ENCODE measurements around the gene S100A7.

S100A7 gene

GRCh38 chr1:153439273-153439672 is 21.2 kb downstream of the S100A7 start:
- no peak for DNase-seq (ENCODE audit: low read depth)
- no peak overlapping the region for H3K4me3 ChIP-seq (ENCODE audit: low read depth, low read length)
- TF ChIP-seq MYC (IDR thresholded peaks at IDR 0.05; ENCODE audit: low read depth, low read length) = no peak
- no peak for TF ChIP-seq MAX (IDR thresholded peaks at IDR 0.05; ENCODE audit: low read depth, low read length)
- TF ChIP-seq, protein P1, sequence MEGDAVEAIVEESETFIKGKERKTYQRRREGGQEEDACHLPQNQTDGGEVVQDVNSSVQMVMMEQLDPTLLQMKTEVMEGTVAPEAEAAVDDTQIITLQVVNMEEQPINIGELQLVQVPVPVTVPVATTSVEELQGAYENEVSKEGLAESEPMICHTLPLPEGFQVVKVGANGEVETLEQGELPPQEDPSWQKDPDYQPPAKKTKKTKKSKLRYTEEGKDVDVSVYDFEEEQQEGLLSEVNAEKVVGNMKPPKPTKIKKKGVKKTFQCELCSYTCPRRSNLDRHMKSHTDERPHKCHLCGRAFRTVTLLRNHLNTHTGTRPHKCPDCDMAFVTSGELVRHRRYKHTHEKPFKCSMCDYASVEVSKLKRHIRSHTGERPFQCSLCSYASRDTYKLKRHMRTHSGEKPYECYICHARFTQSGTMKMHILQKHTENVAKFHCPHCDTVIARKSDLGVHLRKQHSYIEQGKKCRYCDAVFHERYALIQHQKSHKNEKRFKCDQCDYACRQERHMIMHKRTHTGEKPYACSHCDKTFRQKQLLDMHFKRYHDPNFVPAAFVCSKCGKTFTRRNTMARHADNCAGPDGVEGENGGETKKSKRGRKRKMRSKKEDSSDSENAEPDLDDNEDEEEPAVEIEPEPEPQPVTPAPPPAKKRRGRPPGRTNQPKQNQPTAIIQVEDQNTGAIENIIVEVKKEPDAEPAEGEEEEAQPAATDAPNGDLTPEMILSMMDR (IDR thresholded peaks at IDR 0.05; ENCODE audit: low read depth, low read length) = no peak
- TF ChIP-seq POLR2A (IDR thresholded peaks at IDR 0.05; ENCODE audit: extremely low read depth, insufficient read length) = no peak

- TF ChIP-seq, protein P1 (IDR thresholded peaks at IDR 0.05; ENCODE audit: low read depth, low read length) = no peak
- TF ChIP-seq MYC (IDR thresholded peaks at IDR 0.05; ENCODE audit: low read depth, low read length) = no peak
- TF ChIP-seq POLR2A (IDR thresholded peaks at IDR 0.05; ENCODE audit: extremely low read depth, insufficient read length) = no peak
- TF ChIP-seq MAX (IDR thresholded peaks at IDR 0.05; ENCODE audit: low read depth, low read length) = no peak
- DNase-seq (ENCODE audit: low read depth) = no peak
These were observed 21.9 kb downstream of the S100A7 start for GRCh38 chr1:153438599-153438998.

GRCh38 chr1:153437236-153437635 is 23.2 kb downstream of the S100A7 start:
- DNase-seq (ENCODE audit: low read depth) = no peak
- TF ChIP-seq, protein P1 (IDR thresholded peaks at IDR 0.05; ENCODE audit: low read depth, low read length) = no peak
- no peak for TF ChIP-seq MAX (IDR thresholded peaks at IDR 0.05; ENCODE audit: low read depth, low read length)
- TF ChIP-seq MYC (IDR thresholded peaks at IDR 0.05; ENCODE audit: low read depth, low read length) = no peak
- no peak for TF ChIP-seq POLR2A (IDR thresholded peaks at IDR 0.05; ENCODE audit: extremely low read depth, insufficient read length)
- H3K4me3 ChIP-seq (ENCODE audit: low read depth, low read length) = no peak overlapping the region

More at GRCh38 chr1:153438599-153438998, 21.9 kb downstream of the S100A7 start:
- no peak overlapping the region for H3K4me3 ChIP-seq (ENCODE audit: low read depth, low read length)

DNA sequence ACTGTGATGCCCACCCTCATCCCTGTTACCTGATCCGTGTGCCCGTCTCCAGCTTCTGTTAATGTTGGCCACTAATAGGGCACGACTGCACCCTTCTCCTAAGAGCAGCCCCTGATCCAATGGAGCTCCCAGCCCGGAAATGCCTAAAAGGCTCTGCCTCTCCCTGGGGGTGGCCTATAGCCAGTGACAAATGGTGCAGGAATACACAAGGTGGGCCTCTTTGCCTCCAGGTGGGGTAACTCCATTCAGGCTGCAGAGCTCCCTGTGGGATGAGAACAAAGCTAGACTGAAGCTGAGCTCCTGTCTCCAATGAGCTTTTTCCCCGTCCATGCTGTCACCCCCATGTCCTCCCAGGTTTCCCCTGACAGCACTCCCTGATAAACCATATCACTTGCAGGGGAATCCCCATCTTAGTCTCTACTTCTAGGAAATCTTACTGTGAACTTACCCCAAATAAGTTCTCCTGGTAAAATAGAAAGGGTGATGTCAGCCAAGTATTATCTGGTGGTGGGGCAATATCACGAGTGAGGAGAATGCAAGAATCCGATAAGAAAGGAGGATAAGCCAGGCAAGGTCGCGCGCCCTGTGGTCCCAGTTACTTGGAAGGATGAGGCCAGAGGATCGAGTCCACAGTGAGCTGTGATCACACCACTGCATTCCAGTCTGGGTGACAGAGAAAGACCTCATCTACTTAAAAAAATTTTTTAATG is 25.6 kb downstream of the S100A7 start:
- no peak for DNase-seq (ENCODE audit: low read depth)
- H3K4me3 ChIP-seq (ENCODE audit: low read depth, low read length) = no peak overlapping the region
- TF ChIP-seq MAX (IDR thresholded peaks at IDR 0.05; ENCODE audit: low read depth, low read length) (no peak), MYC (IDR thresholded peaks at IDR 0.05; ENCODE audit: low read depth, low read length) (no peak), POLR2A (IDR thresholded peaks at IDR 0.05; ENCODE audit: extremely low read depth, insufficient read length) (no peak)
- TF ChIP-seq, protein P1 (IDR thresholded peaks at IDR 0.05; ENCODE audit: low read depth, low read length) = no peak

DNA sequence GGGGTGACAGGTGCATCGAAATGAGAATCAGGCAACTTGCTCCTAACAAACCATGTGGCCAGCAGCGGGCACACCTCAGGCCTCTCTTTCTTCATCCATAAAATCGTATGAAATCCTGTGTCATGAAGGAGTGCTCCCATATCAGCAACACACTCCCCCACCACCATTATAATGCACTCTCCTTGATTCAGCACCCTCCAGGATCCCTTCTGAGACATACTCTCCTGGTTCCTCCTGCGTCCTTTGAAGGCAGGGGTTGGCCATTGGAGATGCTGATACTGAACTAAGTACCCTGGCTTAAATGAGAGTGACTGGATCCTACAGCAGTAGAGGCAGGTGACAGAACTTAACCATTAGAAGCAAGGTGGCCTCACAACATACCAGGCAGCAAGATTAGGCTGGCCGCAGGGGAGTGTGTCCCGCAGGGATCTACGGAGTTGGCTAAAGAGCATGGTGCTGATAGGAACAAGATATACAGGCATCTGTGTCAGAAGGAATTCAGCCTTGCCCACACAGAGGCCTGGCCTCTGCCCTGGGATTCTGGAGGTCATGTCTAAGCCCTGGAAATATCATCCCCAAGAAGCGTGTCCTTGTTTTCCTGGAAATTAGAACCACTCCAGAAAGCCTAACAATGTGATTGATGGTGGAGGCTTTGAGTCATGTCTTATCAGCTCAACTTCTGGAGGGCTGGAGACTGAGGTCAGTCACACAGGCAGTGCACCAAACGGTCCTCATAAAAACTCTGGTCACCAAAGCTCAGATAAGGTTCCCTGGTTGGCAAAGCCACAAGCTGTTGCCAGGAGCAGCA is 27.4 kb downstream of the S100A7 start:
- no peak overlapping the region for H3K4me3 ChIP-seq (ENCODE audit: low read depth, low read length)
- TF ChIP-seq MAX (IDR thresholded peaks at IDR 0.05; ENCODE audit: low read depth, low read length) (no peak), POLR2A (IDR thresholded peaks at IDR 0.05; ENCODE audit: extremely low read depth, insufficient read length) (no peak), MYC (IDR thresholded peaks at IDR 0.05; ENCODE audit: low read depth, low read length) (no peak)
- TF ChIP-seq, protein P1 (IDR thresholded peaks at IDR 0.05; ENCODE audit: low read depth, low read length) = no peak
- DNase-seq (ENCODE audit: low read depth) = no peak

Measured in NB4 (cell line).